ENCODE results near the gene CEP78.

- no peak for TF ChIP-seq CTCF (IDR thresholded peaks at IDR 0.05)
- TF ChIP-seq POLR2AphosphoS5 (IDR thresholded peaks at IDR 0.05; ENCODE audit: insufficient read depth in 1 of 2, low read depth in 1 of 2): no peak
Measured at GRCh38 chr9:78286946-78287388, 51.1 kb downstream of the CEP78 start.
